Endothelial cell of umbilical vein (primary cell): ENCODE measurements around the gene GADD45G. TPM values are rescaled to one million over a fixed set of nuclear protein-coding genes. Genes with fewer than 3 reads are reported as not detected.

Experiments
- BruUV-seq: library from RNA; stranded (reverse); fragments of 400-500 nt; replicated peaks from 2 replicates; lab custom pipeline; 2021; lab: Mats Ljungman, UMichigan
- CTCF ChIA-PET: fragments of 300-600, 350-600 bp; sonication (Branson Sonifier 250); formaldehyde crosslinking; loops from one replicate; lab custom pipeline; 2021; ENCODE audit warnings: antibody characterized with exemption, inconsistent platforms; lab: Charles Lee
- POLR2A ChIA-PET: fragments of 300-600, 350-600 bp; sonication (Branson Sonifier 250); formaldehyde crosslinking; loops from one replicate; lab custom pipeline; 2021; ENCODE audit warnings: antibody characterized with exemption, inconsistent platforms; lab: Charles Lee
- DNase-seq: peaks from one replicate; pipeline ENCODE4 v3.0.0-alpha.2; 2011; ENCODE audit warnings: low read depth, low spot score
- FAIRE-seq: peaks from 2 replicates; lab custom pipeline; 2011; peaks lifted over from hg19 to GRCh38; lab: Jason Lieb, UNC
- H2AFZ ChIP-seq: 2 replicates; pipeline ENCODE4 v1.6.0; 2012; ENCODE audit warnings: low read depth, low read length, control low read depth, inconsistent platforms
- H3K27ac ChIP-seq: 2 replicates; pipeline ENCODE4 v1.5.1; 2011; ENCODE audit warnings: low read depth, mild to moderate bottlenecking, control low read depth, low read length, moderate library complexity; ENCODE audit not compliant: insufficient read depth
- H3K27me3 ChIP-seq, 2 experiments: 2 replicates each; pipeline versions ENCODE4 v1.6.0 to v1.6.1; 2011; ENCODE audit warnings: low read length in 2 of 2, mixed read lengths in 1 of 2; ENCODE audit not compliant: control insufficient read depth in 2 of 2, insufficient read depth in 2 of 2
- H3K36me3 ChIP-seq, 2 experiments: 2 replicates in 1 of 2; 3 replicates in 1 of 2; pipeline ENCODE4 v1.5.1; 2011; ENCODE audit warnings: low read length in 2 of 2, mild to moderate bottlenecking in 1 of 2, moderate library complexity in 1 of 2; ENCODE audit not compliant: control insufficient read depth in 2 of 2, insufficient read depth in 2 of 2; ENCODE audit errors: extremely low read depth in 1 of 2
- H3K4me1 ChIP-seq: 3 replicates; pipeline ENCODE4 v1.5.1; 2011; ENCODE audit warnings: mild to moderate bottlenecking, low read length; ENCODE audit not compliant: control insufficient read depth, insufficient read depth; ENCODE audit errors: extremely low read depth
- H3K4me2 ChIP-seq: 2 replicates; pipeline ENCODE4 v1.6.1; 2011; ENCODE audit warnings: low read length, control low read depth, mixed read lengths; ENCODE audit not compliant: insufficient read depth
- H3K4me3 ChIP-seq, 3 experiments: fragments of 200-600 bp in 1 of 3; sonication (generic), shearing (Covaris generic) in 1 of 3; replicated peaks in 1 of 3; 2 replicates each; pipeline ENCODE4 v1.5.1; 2011 to 2016; ENCODE audit warnings: control low read depth in 3 of 3, low read length in 3 of 3, mild to moderate bottlenecking in 2 of 3, inconsistent platforms in 1 of 3, low read depth in 1 of 3, moderate library complexity in 1 of 3; ENCODE audit not compliant: insufficient read depth in 1 of 3
- H3K79me2 ChIP-seq: 2 replicates; pipeline ENCODE4 v1.6.0; 2012; ENCODE audit warnings: low read length, inconsistent platforms; ENCODE audit not compliant: control insufficient read depth, insufficient read depth
- H3K9ac ChIP-seq: replicated peaks from 2 replicates; pipeline ENCODE3; 2011; ENCODE audit warnings: low read length, control low read depth; ENCODE audit not compliant: insufficient read depth; ENCODE audit errors: extremely low read depth
- H3K9me1 ChIP-seq: replicated peaks from 3 replicates; pipeline ENCODE4 v1.6.0; 2011; ENCODE audit warnings: mild to moderate bottlenecking, low read length; ENCODE audit not compliant: control insufficient read depth, insufficient read depth; ENCODE audit errors: extremely low read depth
- H3K9me3 ChIP-seq: replicated peaks from 2 replicates; pipeline ENCODE4 v1.5.1; 2012; ENCODE audit warnings: low read length, inconsistent platforms; ENCODE audit not compliant: control insufficient read depth, insufficient read depth
- H4K20me1 ChIP-seq: replicated peaks from 2 replicates; pipeline ENCODE3; 2011; ENCODE audit warnings: mild to moderate bottlenecking, low read length; ENCODE audit not compliant: control insufficient read depth, insufficient read depth; ENCODE audit errors: extremely low read depth
- CTCF ChIP-seq, 2 donors: IDR thresholded peaks; 1 replicate in 1 of 2; 2 replicates in 1 of 2; pipeline ENCODE4 v1.5.1; 2011; ENCODE audit warnings: low read length in 2 of 2, mild to moderate bottlenecking in 2 of 2, moderate library complexity in 2 of 2, control low read depth in 1 of 2, inconsistent platforms in 1 of 2, low read depth in 1 of 2; ENCODE audit not compliant: insufficient read depth in 1 of 2; ENCODE audit errors: extremely low read depth in 1 of 2
- EZH2 ChIP-seq: IDR thresholded peaks from 2 replicates; pipeline ENCODE4 v1.6.1; 2012; ENCODE audit warnings: borderline replicate concordance, low read depth, mild to moderate bottlenecking, moderate library complexity, low read length, inconsistent platforms; ENCODE audit not compliant: severe bottlenecking
- FOS ChIP-seq: IDR thresholded peaks from 2 replicates; pipeline ENCODE4 v1.6.1; 2011; ENCODE audit warnings: mild to moderate bottlenecking, low read length, moderate library complexity, borderline replicate concordance; ENCODE audit not compliant: insufficient read depth
- GATA2 ChIP-seq: IDR thresholded peaks from 2 replicates; pipeline ENCODE4 v1.7.0; 2011; ENCODE audit warnings: low read depth, mild to moderate bottlenecking, moderate library complexity, mixed read lengths, low read length; ENCODE audit not compliant: insufficient read length, insufficient read depth
- JUN ChIP-seq: IDR thresholded peaks from 2 replicates; pipeline ENCODE4 v1.6.1; 2011; ENCODE audit warnings: borderline replicate concordance, low read depth; ENCODE audit not compliant: insufficient read length, insufficient read depth
- MAX ChIP-seq: IDR thresholded peaks from 2 replicates; pipeline ENCODE4 v1.6.1; 2011; ENCODE audit not compliant: insufficient read depth, insufficient read length
- MYC ChIP-seq: IDR thresholded peaks from one replicate; pipeline ENCODE4 v1.6.1; 2011; ENCODE audit warnings: mild to moderate bottlenecking, low read depth, low read length
- POLR2A ChIP-seq: IDR thresholded peaks from 2 replicates; pipeline ENCODE4 v1.6.1; 2012; ENCODE audit warnings: low read depth, mild to moderate bottlenecking, control low read depth, low read length
- POLR2AphosphoS5 ChIP-seq: IDR thresholded peaks from 2 replicates; pipeline ENCODE4 v1.6.1; 2012; ENCODE audit warnings: low read depth, mild to moderate bottlenecking, control low read depth, low read length, moderate library complexity; ENCODE audit not compliant: insufficient read depth
- dilution Hi-C: fragments of 300-500 bp; cut with MboI; formaldehyde crosslinking; loops from one replicate; pipeline ENCODE4 v1.15.0; 2019; ENCODE audit warnings: low sequenced_read_pairs; ENCODE audit not compliant: extremely low pct_ligation_motif_present
- intact Hi-C: fragments of 100-400 bp; cut with micrococcal nuclease; formaldehyde crosslinking; loops from one replicate; pipeline ENCODE4 v1.10.0; 2022
- polyA plus RNA-seq, 4 experiments: library from polyadenylated mRNA; depleted of rRNA in 3 of 4; stranded (reverse) in 3 of 4; unstranded in 1 of 4; fragments of >200 nt; gene quantifications; 2 replicates each; pipeline versions ENCODE4 v1.2.1 to v1.2.3, GENCODE V29; 2011 to 2012; ENCODE audit warnings: missing spikeins in 1 of 4
- total RNA-seq: library from RNA; stranded (reverse); gene quantifications from 2 replicates; pipeline ENCODE4 v1.2.3, GENCODE V29; 2021

Gene GADD45G
- total and polyA plus RNA-seq, 2 donors (not counting 3 experiments of a cell fraction or from before 2014, with no cell fraction given) = 0.44 to 0.64 TPM

GRCh38 chr9:89619424-89620138, 14.8 kb downstream of the GADD45G start:
- Histone ChIP-seq H3K4me3 (no peak overlapping the region), H3K27ac (no peak overlapping the region), H2AFZ (no peak overlapping the region), H3K36me3 (no peaks in the 10 kb centered on the region), H4K20me1 (no peaks in the 10 kb centered on the region), H3K4me2 (no peak overlapping the region), H3K4me1 (no peaks in the 10 kb centered on the region), H3K27me3 (no peaks in the 10 kb centered on the region), H3K9me3 (no peaks in the 10 kb centered on the region), H3K9me1 (no peaks in the 10 kb centered on the region), H3K9ac (no peak overlapping the region), H3K79me2 (no peaks in the 10 kb centered on the region)
- CTCF ChIA-PET = interaction anchor here (0.9 to 1.8 kb wide), 3 partner anchors 9 to 26 kb away, joined by 3 to 12 read pairs (median 5); no protein-coding TSS in a partner anchor
- DNase-seq (no peak), FAIRE-seq (no peak)
- POLR2A ChIA-PET = no interaction called here
- intact Hi-C loops = no loop called here
- TF ChIP-seq CTCF (IDR thresholded peaks at IDR 0.05; ENCODE audit: extremely low read depth in 1 of 2, insufficient read depth in 1 of 2, low read depth in 1 of 2, low read length in 2 of 2) = no peak
- TF ChIP-seq MAX = no peak
- no peak for TF ChIP-seq FOS
- no peak for TF ChIP-seq EZH2
- TF ChIP-seq POLR2AphosphoS5 = no peak
- TF ChIP-seq JUN = no peak
- TF ChIP-seq MYC = no peak
- no peak for TF ChIP-seq POLR2A
- TF ChIP-seq GATA2 = no peak
- dilution Hi-C loops = no loop called here
- no TSS peak for BruUV-seq
